ENCODE data around the gene CAMP. TPM values are rescaled to one million over a fixed set of nuclear protein-coding genes. Genes with fewer than 3 reads are reported as not detected.

Gene CAMP
- polyA plus RNA-seq, 1 donor from 2014 or later, result not detected

- Histone ChIP-seq H3K4me3 (ENCODE audit: low read length) (no peak overlapping the region), H3K9me3 (ENCODE audit: low read length) (no peaks in the 10 kb centered on the region), H3K9me2 (ENCODE audit: insufficient read depth, low read length) (no peaks in the 10 kb centered on the region), H3K79me2 (replicated peaks; ENCODE audit: insufficient read depth, low read length) (peaks cover 3% of the 10 kb centered on the region), H4K20me1 (ENCODE audit: insufficient read depth) (no peaks in the 10 kb centered on the region), H3K4me2 (ENCODE audit: low read length) (no peak overlapping the region), H3K36me3 (ENCODE audit: insufficient read depth, low read length) (no peaks in the 10 kb centered on the region), H3K27me3 (ENCODE audit: insufficient read depth, low read depth, low read length) (no peaks in the 10 kb centered on the region), H3K27ac (ENCODE audit: low read length) (no peak overlapping the region), H3K9ac (ENCODE audit: low read length) (no peak overlapping the region), H3F3A (ENCODE audit: insufficient read depth, low read length, poor library complexity, severe bottlenecking) (no peaks in the 10 kb centered on the region), H2AFZ (ENCODE audit: low read depth, low read length) (no peak overlapping the region)
- TF ChIP-seq EZH2 (IDR thresholded peaks at IDR 0.05; ENCODE audit: borderline replicate concordance, insufficient read depth, low read length, poor library complexity, severe bottlenecking), result no peak
- TF ChIP-seq MXI1 (conservative IDR thresholded peaks at IDR 0.05; ENCODE audit: poor library complexity, severe bottlenecking), result no peak
These were observed 33.3 kb downstream of the CAMP start for GRCh38 chr3:48256557-48256956.

DNA sequence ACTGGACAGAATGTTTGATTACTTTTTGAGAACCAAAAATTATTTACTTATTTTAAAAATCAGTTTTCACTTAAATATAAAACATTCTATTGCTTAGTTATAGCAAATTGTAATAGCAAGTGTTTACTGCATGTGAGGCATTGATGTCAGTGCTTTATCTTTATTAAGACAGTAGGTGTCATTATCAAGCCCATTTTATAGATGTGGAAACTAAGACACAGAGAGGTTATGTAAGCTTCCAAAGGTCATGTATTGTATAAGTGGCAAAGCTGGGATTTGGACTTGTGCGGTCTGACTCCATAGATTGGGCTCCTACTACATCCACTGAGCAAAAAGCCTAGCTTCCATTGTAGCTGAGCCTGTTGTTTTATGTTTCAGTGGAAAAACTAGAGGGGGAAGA is 35.2 kb downstream of the CAMP start:
- peaks cover 3% of the 10 kb centered on the region for H3K79me2 ChIP-seq (replicated peaks; ENCODE audit: insufficient read depth, low read length)
- H3F3A ChIP-seq (ENCODE audit: insufficient read depth, low read length, poor library complexity, severe bottlenecking), result no peaks in the 10 kb centered on the region
- no peak overlapping the region for H3K4me2 ChIP-seq (ENCODE audit: low read length)
- no peak overlapping the region for H2AFZ ChIP-seq (ENCODE audit: low read depth, low read length)
- H3K9me2 ChIP-seq (ENCODE audit: insufficient read depth, low read length), result no peaks in the 10 kb centered on the region
- H3K27me3 ChIP-seq (ENCODE audit: insufficient read depth, low read depth, low read length), result no peaks in the 10 kb centered on the region
- TF ChIP-seq EP300 (conservative IDR thresholded peaks at IDR 0.05; ENCODE audit: poor library complexity, severe bottlenecking) (no peak), EZH2 (IDR thresholded peaks at IDR 0.05; ENCODE audit: borderline replicate concordance, insufficient read depth, low read length, poor library complexity, severe bottlenecking) (no peak), POLR2AphosphoS5 (IDR thresholded peaks at IDR 0.05) (no peak), TAF1 (IDR thresholded peaks at IDR 0.05; ENCODE audit: low read depth) (no peak), MXI1 (conservative IDR thresholded peaks at IDR 0.05; ENCODE audit: poor library complexity, severe bottlenecking) (no peak), SMC3 (conservative IDR thresholded peaks at IDR 0.05; ENCODE audit: poor library complexity) (no peak)
- TF ChIP-seq, protein P1, sequence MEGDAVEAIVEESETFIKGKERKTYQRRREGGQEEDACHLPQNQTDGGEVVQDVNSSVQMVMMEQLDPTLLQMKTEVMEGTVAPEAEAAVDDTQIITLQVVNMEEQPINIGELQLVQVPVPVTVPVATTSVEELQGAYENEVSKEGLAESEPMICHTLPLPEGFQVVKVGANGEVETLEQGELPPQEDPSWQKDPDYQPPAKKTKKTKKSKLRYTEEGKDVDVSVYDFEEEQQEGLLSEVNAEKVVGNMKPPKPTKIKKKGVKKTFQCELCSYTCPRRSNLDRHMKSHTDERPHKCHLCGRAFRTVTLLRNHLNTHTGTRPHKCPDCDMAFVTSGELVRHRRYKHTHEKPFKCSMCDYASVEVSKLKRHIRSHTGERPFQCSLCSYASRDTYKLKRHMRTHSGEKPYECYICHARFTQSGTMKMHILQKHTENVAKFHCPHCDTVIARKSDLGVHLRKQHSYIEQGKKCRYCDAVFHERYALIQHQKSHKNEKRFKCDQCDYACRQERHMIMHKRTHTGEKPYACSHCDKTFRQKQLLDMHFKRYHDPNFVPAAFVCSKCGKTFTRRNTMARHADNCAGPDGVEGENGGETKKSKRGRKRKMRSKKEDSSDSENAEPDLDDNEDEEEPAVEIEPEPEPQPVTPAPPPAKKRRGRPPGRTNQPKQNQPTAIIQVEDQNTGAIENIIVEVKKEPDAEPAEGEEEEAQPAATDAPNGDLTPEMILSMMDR (IDR thresholded peaks at IDR 0.05; ENCODE audit: poor library complexity, severe bottlenecking), result no peak
- H3K9ac ChIP-seq (ENCODE audit: low read length), result no peak overlapping the region
- H3K27ac ChIP-seq (ENCODE audit: low read length), result no peak overlapping the region
- H3K4me3 ChIP-seq (ENCODE audit: low read length), result no peak overlapping the region
- H3K36me3 ChIP-seq (ENCODE audit: insufficient read depth, low read length), result no peaks in the 10 kb centered on the region
- H4K20me1 ChIP-seq (ENCODE audit: insufficient read depth), result no peaks in the 10 kb centered on the region
- H3K9me3 ChIP-seq (ENCODE audit: low read length), result no peaks in the 10 kb centered on the region

DNA sequence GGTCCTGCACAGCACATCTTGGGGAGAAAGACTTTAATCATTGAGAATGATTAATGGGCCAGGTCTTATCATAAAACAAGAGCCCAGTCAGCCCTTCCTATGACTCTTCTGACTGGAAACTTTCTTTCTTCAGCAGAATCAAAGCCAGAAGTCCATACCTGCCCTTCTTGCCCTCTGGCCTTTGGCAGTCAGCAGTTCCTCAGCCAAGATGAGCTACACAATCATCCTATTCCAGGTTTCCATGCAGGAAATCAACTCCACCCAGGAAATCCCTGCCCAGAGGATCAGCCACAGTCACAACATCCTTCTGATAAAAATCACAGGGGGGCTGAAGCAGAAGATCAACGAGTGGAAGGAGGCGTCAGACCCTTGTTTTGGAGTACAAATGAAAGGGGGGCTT is 44.5 kb downstream of the CAMP start:
- H3K36me3 ChIP-seq (ENCODE audit: insufficient read depth, low read length), result no peaks in the 10 kb centered on the region
- H3K4me2 ChIP-seq (ENCODE audit: low read length), result no peak overlapping the region
- H2AFZ ChIP-seq (ENCODE audit: low read depth, low read length), result no peak overlapping the region
- H4K20me1 ChIP-seq (ENCODE audit: insufficient read depth), result no peaks in the 10 kb centered on the region
- no peaks in the 10 kb centered on the region for H3K27me3 ChIP-seq (ENCODE audit: insufficient read depth, low read depth, low read length)
- no peaks in the 10 kb centered on the region for H3K9me3 ChIP-seq (ENCODE audit: low read length)
- no peaks in the 10 kb centered on the region for H3K9me2 ChIP-seq (ENCODE audit: insufficient read depth, low read length)
- no peaks in the 10 kb centered on the region for H3F3A ChIP-seq (ENCODE audit: insufficient read depth, low read length, poor library complexity, severe bottlenecking)
- TF ChIP-seq SMC3 (conservative IDR thresholded peaks at IDR 0.05; ENCODE audit: poor library complexity) (no peak), TAF1 (IDR thresholded peaks at IDR 0.05; ENCODE audit: low read depth) (no peak), POLR2AphosphoS5 (IDR thresholded peaks at IDR 0.05) (no peak), RAD21 (conservative IDR thresholded peaks at IDR 0.05) (no peak), MXI1 (conservative IDR thresholded peaks at IDR 0.05; ENCODE audit: poor library complexity, severe bottlenecking) (no peak), EP300 (conservative IDR thresholded peaks at IDR 0.05; ENCODE audit: poor library complexity, severe bottlenecking) (no peak), EZH2 (IDR thresholded peaks at IDR 0.05; ENCODE audit: borderline replicate concordance, insufficient read depth, low read length, poor library complexity, severe bottlenecking) (no peak)
- TF ChIP-seq, protein P2, sequence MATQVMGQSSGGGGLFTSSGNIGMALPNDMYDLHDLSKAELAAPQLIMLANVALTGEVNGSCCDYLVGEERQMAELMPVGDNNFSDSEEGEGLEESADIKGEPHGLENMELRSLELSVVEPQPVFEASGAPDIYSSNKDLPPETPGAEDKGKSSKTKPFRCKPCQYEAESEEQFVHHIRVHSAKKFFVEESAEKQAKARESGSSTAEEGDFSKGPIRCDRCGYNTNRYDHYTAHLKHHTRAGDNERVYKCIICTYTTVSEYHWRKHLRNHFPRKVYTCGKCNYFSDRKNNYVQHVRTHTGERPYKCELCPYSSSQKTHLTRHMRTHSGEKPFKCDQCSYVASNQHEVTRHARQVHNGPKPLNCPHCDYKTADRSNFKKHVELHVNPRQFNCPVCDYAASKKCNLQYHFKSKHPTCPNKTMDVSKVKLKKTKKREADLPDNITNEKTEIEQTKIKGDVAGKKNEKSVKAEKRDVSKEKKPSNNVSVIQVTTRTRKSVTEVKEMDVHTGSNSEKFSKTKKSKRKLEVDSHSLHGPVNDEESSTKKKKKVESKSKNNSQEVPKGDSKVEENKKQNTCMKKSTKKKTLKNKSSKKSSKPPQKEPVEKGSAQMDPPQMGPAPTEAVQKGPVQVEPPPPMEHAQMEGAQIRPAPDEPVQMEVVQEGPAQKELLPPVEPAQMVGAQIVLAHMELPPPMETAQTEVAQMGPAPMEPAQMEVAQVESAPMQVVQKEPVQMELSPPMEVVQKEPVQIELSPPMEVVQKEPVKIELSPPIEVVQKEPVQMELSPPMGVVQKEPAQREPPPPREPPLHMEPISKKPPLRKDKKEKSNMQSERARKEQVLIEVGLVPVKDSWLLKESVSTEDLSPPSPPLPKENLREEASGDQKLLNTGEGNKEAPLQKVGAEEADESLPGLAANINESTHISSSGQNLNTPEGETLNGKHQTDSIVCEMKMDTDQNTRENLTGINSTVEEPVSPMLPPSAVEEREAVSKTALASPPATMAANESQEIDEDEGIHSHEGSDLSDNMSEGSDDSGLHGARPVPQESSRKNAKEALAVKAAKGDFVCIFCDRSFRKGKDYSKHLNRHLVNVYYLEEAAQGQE (IDR thresholded peaks at IDR 0.05; ENCODE audit: borderline replicate concordance), result no peak
- TF ChIP-seq, protein P1 (IDR thresholded peaks at IDR 0.05; ENCODE audit: poor library complexity, severe bottlenecking), result no peak
- H3K27ac ChIP-seq (ENCODE audit: low read length), result no peak overlapping the region
- H3K9ac ChIP-seq (ENCODE audit: low read length), result no peak overlapping the region
- H3K4me3 ChIP-seq (ENCODE audit: low read length), result no peak overlapping the region
- H3K79me2 ChIP-seq (replicated peaks; ENCODE audit: insufficient read depth, low read length), result no peaks in the 10 kb centered on the region
